Measurements from ENCODE around the gene PTPRG.

Gene PTPRG

DNA sequence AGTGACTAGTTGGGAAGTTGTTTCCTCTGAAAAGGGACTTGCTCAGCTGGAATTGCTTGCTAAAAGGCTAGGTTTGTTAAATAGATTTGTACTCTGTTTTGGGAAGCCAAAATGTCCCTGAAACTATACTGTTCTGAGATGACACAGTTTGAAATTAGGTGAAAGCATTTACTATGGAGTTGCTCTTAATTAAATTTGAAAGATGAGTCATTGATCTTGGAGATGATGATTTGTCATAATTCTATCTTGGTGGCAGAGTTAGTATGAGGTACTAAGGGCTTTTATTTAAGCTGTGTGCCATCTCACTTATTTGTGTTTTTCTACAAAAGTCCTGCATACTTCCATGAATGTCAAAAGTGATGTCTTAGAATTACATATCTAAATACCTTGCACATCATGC is 320.9 kb downstream of the PTPRG start:
- no peak for DNase-seq (ENCODE audit: extremely low read depth, low read depth)
- TF ChIP-seq CTCF (IDR thresholded peaks at IDR 0.05; ENCODE audit: low read depth, low read length, missing control alignments) = no peak
- H3K4me3 ChIP-seq (replicated peaks; ENCODE audit: low read depth, low read length) = no peak overlapping the region

DNA sequence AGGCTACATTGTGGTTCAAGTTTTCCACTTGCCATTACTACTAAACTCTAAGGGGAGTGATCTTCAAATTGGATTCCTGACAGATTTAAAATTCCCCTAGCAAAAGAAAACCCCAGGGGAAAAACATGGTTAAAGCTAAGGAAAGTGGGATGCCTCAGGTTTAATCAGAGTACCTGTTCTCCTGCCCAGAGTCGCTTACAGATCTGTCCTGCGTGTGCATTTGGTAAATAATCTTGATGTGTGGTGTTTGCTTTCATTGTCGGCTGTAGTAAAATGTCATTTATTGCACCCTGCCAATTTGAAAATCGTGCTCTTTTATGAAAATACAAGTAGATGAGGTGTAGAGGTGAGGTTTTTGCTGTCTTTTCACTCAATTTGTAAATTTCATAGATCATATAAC is 323.4 kb downstream of the PTPRG start:
- DNase-seq (ENCODE audit: extremely low read depth, low read depth) = no peak
- no peak for TF ChIP-seq CTCF (IDR thresholded peaks at IDR 0.05; ENCODE audit: low read depth, low read length, missing control alignments)
- H3K4me3 ChIP-seq (replicated peaks; ENCODE audit: low read depth, low read length) = no peak overlapping the region

DNA sequence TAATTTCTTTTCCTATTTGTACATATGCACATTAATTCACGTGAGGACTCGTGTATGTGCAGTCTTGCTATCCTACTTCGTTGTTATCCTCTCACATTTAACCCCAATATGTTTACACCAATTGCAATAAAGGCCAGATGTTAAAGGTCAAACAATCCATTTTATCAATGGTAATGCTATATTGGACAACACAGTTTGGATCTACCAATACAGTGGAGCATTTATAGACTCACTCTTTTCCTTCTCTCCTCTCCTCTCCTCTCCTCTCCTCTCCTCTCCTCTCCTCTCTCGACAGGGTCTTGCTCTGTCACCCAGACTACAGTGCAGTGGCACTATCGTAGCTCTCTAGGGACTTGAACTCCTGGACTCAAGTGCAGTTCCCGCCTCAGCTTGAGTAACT is 324.0 kb downstream of the PTPRG start:
- no peak overlapping the region for H3K4me3 ChIP-seq (replicated peaks; ENCODE audit: low read depth, low read length)
- no peak for DNase-seq (ENCODE audit: extremely low read depth, low read depth)
- TF ChIP-seq CTCF (IDR thresholded peaks at IDR 0.05; ENCODE audit: low read depth, low read length, missing control alignments) = no peak

GRCh38 chr3:61887206-61887605 is 325.8 kb downstream of the PTPRG start:
- no peak for TF ChIP-seq CTCF (IDR thresholded peaks at IDR 0.05; ENCODE audit: low read depth, low read length, missing control alignments)
- DNase-seq (ENCODE audit: extremely low read depth, low read depth) = no peak
- H3K4me3 ChIP-seq (replicated peaks; ENCODE audit: low read depth, low read length) = no peak overlapping the region

GRCh38 chr3:61889259-61889658 is 327.9 kb downstream of the PTPRG start:
- no peak for TF ChIP-seq CTCF (IDR thresholded peaks at IDR 0.05; ENCODE audit: low read depth, low read length, missing control alignments)
- DNase-seq (ENCODE audit: extremely low read depth, low read depth) = no peak
- no peak overlapping the region for H3K4me3 ChIP-seq (replicated peaks; ENCODE audit: low read depth, low read length)

- no peak for TF ChIP-seq CTCF (IDR thresholded peaks at IDR 0.05; ENCODE audit: low read depth, low read length, missing control alignments)
- no peak overlapping the region for H3K4me3 ChIP-seq (replicated peaks; ENCODE audit: low read depth, low read length)
- no peak for DNase-seq (ENCODE audit: extremely low read depth, low read depth)
These were observed 328.8 kb downstream of the PTPRG start for GRCh38 chr3:61890167-61890566.

- no peak for DNase-seq (ENCODE audit: extremely low read depth, low read depth)
- no peak for TF ChIP-seq CTCF (IDR thresholded peaks at IDR 0.05; ENCODE audit: low read depth, low read length, missing control alignments)
- H3K4me3 ChIP-seq (replicated peaks; ENCODE audit: low read depth, low read length) = no peak overlapping the region
These were observed 329.2 kb downstream of the PTPRG start for GRCh38 chr3:61890586-61890985.
